GM12874 (cell line): ENCODE results near the gene MEGF11.

Experiments
- CTCF ChIP-seq: IDR thresholded peaks from 2 replicates; pipeline ENCODE4 v1.5.1; 2011; ENCODE audit warnings: low read depth, mild to moderate bottlenecking, control low read depth, low read length, moderate library complexity; ENCODE audit not compliant: insufficient read depth

The MEGF11 gene

GRCh38 chr15:66134284-66134683 is 119.3 kb downstream of the MEGF11 start:
- no peak for TF ChIP-seq CTCF

- TF ChIP-seq CTCF, result no peak
Observed at GRCh38 chr15:66133247-66133885, 120.2 kb downstream of the MEGF11 start.

DNA sequence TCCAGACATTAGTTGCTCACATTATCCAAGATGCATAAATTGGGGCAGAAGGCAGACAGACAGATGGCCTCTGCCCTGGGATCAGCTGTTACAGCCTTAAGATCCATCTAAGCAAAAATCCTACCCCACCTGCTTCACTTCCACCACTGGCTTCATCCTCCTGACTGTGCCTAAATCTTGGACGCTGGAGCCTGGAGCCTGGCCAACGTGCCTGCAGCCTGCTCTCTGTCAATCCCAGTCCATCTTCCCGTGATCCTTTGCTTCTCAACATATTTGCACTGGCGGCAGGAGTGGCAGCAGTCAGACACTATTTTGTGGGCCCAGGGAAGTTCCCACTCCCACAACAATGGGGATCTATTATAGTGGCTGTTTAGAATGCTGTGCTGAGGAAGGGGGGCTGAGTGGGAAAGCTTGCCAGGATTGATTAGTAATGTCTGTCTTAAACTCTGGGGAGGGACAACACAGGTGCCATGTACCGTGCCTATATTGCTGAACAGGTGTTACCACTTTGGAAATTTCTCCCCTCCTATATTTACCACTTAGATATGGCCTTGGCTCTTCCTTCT is 121.2 kb downstream of the MEGF11 start:
- no peak for TF ChIP-seq CTCF

GRCh38 chr15:66131831-66132230 is 121.7 kb downstream of the MEGF11 start:
- TF ChIP-seq CTCF, result no peak

- TF ChIP-seq CTCF, result no peak
Observed at GRCh38 chr15:66131200-66131599, 122.3 kb downstream of the MEGF11 start.

DNA sequence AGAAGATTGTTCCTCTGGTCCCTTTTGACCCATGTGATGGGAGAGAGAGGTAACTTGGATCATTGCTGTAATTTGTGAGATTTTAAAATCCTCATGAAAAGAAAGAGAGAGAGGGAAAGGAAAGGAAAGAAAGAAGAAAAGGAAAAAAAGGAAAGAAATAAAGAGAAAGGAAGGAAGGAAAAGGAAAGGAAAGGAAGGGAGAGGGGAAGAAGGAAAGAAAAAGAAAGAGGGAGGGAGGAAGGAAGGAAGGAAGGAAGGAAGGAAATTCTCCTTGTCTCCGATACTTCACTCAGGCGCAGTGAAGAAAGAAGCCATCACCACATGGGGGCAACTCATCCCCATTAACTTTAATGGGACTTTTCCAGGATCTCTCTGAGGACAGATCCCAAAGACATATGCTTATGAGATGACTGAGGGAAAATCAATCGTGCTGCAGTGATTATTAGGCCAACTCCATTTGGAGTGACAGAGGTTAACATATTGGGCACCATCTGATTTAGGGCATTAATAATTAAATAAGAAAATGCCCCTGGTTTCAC is 123.0 kb downstream of the MEGF11 start:
- no peak for TF ChIP-seq CTCF

DNA sequence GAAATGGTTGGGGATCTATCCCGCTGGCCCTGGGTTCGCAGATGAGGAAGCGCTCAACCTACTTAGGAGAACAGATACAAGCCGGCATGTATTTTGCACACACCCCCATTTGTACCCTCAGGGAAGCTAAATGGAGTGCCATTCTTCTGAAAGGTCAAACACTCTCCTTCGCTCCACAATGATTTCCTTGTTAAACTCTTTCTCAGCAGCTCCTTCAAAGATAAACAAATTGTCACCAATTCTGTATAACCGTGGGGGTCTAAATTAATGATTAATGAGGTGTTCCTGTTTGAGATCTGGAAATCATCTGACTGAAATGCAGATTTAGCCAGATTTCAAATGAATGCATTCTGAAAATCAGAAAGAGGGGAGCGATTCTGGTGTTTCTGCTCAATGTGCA is 124.0 kb downstream of the MEGF11 start:
- no peak for TF ChIP-seq CTCF
